Activated naive CD4-positive, alpha-beta T cell treated with anti-CD3 and anti-CD28 coated beads for 36 hours (primary cell): Measurements from ENCODE around the gene ANTXRL. TPM values are rescaled to one million over a fixed set of nuclear protein-coding genes. Genes with fewer than 3 reads are reported as not detected.
"Not testable (repeated sequence)": the region's sequence is repeated elsewhere in the genome, so short reads cannot be mapped to it uniquely, and the experiment has no call there.

ENCODE experiments used
- CTCF ChIA-PET: fragments of 350-600 bp; sonication (Branson Sonifier 250); formaldehyde crosslinking; loops from one replicate; lab custom pipeline; 2021; ENCODE audit warnings: antibody characterized with exemption; lab: Charles Lee
- DNase-seq: peaks from one replicate; pipeline ENCODE4 v3.0.0-alpha.2; 2020
- H3K27ac Mint-ChIP-seq: one replicate; pipeline ENCODE4 v1.8.0; 2021; ENCODE audit warnings: mild to moderate bottlenecking, mixed read lengths
- H3K27me3 Mint-ChIP-seq: one replicate; pipeline ENCODE4 v1.8.0; 2021; ENCODE audit warnings: low read depth, mixed read lengths
- H3K36me3 Mint-ChIP-seq: one replicate; pipeline ENCODE4 v1.8.0; 2021; ENCODE audit warnings: low read depth, mixed read lengths
- H3K4me1 Mint-ChIP-seq: one replicate; pipeline ENCODE4 v1.8.0; 2021; ENCODE audit warnings: low read depth, mixed read lengths
- H3K4me3 Mint-ChIP-seq: one replicate; pipeline ENCODE4 v1.8.0; 2021; ENCODE audit warnings: mild to moderate bottlenecking, moderate library complexity, mixed read lengths
- H3K9me3 Mint-ChIP-seq: one replicate; pipeline ENCODE4 v1.8.0; 2021; ENCODE audit warnings: mixed read lengths
- intact Hi-C: fragments of 100-400 bp; cut with micrococcal nuclease; formaldehyde crosslinking; loops from one replicate; pipeline ENCODE4 v1.15.1; 2023
- total RNA-seq, 2 experiments: library from RNA; stranded (reverse); gene quantifications; one replicate each; pipeline ENCODE4 v1.2.3, GENCODE V29; 2021

ANTXRL gene
- total RNA-seq, 2 experiments from 2014 or later: not detected

DNA sequence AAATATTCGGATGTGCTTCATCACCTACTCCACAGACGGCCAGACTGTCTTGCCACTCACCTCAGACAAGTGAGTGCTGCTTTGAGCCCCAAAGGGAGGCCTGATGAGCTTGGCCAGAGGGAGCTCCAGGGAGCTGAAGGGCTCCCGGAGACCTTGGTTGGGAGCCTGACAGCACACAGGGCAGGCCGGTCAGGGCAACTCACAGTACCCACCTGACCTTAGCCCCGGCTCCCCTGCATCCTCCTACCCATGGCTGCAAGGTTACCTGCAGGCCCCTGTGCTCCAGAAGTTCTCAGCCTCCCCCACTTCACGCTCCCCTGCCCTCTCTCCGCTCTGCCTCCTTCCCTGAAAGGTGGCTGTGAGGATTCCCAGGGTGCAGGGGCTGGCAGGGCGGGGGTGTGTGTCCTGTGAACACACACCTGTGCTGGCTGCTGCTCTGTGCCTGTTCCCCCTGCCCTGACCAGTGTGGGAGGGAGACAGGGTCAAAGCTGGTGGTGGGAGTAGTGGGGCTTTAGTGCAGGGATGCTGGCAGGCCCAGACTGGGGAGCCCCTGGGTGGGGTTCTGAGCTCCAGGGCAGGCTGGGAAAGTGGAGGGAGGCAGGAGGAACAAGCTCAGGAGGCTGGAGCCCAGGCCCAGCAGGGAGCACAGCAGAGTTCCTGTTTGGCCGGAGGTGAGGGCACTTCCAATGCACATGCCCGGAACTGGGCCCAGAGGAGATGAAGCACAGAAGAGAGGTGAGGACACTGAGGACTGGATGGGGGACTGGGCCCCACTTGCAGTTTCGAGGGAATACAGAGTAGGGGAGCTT lies 7.2 kb downstream of the ANTXRL start:
- intact Hi-C loops: no loop called here
- Mint-ChIP-seq H3K27ac (no peak overlapping the region), H3K4me1 (peaks cover 14% of the 10 kb centered on the region), H3K9me3 (no peaks in the 10 kb centered on the region), H3K4me3 (no peak overlapping the region), H3K27me3 (no peaks in the 10 kb centered on the region), H3K36me3 (no peaks in the 10 kb centered on the region)
- DNase-seq: no peak
- CTCF ChIA-PET: no interaction called here

DNA sequence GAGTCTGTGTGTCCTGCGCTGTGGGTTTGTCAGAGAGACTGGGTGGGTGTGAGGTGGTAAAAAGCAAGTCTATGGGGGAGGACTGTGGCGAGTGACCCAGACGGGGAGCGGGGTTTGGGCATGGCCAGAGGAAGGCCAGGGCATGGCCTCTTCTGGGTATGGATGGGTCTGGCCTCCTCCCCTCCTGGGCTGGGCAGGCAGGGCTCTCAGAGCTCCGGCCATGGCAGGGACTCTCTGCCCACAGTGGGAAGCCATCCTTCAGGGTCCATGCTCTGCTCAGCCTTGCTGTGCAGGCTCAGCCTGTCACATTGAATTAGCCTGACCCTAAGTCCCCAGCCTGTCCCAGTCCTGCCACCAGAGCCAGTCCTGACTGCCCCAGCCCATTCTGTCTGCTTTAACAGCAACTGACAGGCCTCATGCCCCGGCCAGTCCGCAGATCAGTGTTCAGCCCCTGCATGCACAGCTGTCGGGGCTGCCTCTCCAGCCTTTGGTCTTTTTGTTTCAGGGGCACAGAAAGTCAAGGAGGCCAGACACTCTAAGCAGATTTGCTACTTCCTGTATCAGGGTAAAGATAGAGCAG lies 7.9 kb downstream of the ANTXRL start:
- no peak for DNase-seq
- H3K27ac Mint-ChIP-seq: no peak overlapping the region

DNA sequence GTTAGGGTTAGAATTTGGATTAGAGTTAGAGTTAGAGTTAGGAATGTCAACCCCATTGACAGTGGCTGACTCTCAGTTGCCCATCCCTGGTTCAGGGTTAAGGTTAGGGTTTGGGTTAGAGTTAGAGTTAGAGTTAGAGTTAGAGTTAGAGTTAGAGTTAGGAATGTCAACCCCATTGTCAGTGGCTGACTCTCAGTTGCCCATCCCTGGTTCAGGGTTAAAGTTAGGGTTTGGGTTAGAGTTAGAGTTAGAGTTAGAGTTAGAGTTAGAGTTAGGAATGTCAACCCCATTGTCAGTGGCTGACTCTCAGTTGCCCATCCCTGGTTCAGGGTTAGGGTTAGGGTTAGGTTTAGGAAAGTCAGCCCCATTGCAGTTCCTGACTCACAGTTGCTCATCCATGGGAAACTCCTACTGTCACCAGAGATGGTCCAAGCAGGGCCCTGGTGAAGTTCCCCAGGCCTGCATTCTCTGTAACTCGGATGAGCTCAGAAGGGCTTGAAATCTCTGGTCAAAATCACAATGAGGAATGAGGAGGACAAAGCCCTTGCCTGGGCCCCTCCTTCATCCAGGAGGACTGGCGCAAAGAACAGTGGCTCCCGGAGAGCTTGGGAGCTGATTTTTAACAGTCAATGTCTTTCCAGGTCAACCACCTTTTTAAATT lies 8.7 kb downstream of the ANTXRL start:
- intact Hi-C loops, H3K9me3 Mint-ChIP-seq, DNase-seq, H3K27ac Mint-ChIP-seq, H3K27me3 Mint-ChIP-seq, CTCF ChIA-PET, H3K4me3 Mint-ChIP-seq, H3K36me3 Mint-ChIP-seq: not testable (repeated sequence)
- H3K4me1 Mint-ChIP-seq: peaks cover 25% of the 10 kb centered on the region

More for the DNA sequence above, 7.9 kb downstream of the ANTXRL start:
- Mint-ChIP-seq H3K4me1 (peaks cover 21% of the 10 kb centered on the region), H3K36me3 (no peaks in the 10 kb centered on the region), H3K27me3 (no peaks in the 10 kb centered on the region), H3K4me3 (no peak overlapping the region), H3K9me3 (no peaks in the 10 kb centered on the region)
- CTCF ChIA-PET: no interaction called here
- intact Hi-C loops: no loop called here

DNA sequence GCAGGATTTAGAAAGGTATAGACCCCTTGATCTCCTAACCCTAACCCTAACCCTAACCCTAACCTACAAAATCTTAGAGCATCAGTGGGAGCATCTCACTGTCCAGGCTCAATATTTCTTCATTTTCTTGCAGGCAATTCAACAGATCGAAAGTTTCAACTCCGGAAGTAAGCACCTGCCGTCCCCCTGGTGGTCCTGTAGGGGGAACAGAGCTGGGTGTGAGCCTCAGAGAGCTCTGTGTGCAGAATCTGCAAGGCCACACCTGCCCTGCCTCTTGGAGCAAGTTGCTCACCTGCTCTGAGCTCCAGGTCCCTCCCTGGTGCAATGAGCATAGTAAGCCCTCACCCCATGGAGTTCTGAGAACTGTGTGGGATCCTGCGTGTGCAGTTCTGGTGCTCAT lies 9.3 kb downstream of the ANTXRL start:
- CTCF ChIA-PET, H3K27me3 Mint-ChIP-seq, H3K9me3 Mint-ChIP-seq, H3K4me3 Mint-ChIP-seq, DNase-seq, H3K27ac Mint-ChIP-seq, H3K36me3 Mint-ChIP-seq, intact Hi-C loops: not testable (repeated sequence)
- peaks cover 28% of the 10 kb centered on the region for H3K4me1 Mint-ChIP-seq

DNA sequence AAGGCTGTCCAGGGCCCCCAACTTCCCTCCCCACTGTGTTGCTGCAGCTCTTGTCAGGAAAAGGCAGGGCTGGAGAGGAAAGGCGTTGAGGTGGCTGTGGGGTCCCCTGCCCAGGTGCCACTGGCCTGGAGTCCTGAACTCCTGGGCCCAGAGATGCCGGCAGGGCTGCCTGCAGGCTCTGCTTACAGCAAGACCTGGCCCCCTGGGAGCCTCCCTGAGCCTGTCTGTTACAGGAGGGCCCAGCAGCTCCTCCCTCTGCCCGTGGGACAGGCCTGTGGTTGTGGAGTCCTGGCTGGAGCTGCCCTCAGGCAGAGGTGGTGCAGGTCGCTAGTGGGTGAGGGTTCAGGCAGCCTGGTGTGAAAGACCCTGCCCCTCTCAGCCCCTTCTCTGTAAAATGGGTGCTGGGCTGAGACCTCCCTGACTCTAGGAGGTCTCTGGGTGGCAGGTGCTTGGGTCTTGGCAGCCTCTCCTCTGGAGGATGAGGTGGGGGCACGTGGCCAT lies 9.9 kb downstream of the ANTXRL start:
- no peaks in the 10 kb centered on the region for H3K27me3 Mint-ChIP-seq
- H3K4me3 Mint-ChIP-seq: no peak overlapping the region
- H3K9me3 Mint-ChIP-seq: no peaks in the 10 kb centered on the region
- no peaks in the 10 kb centered on the region for H3K36me3 Mint-ChIP-seq
- peaks cover 28% of the 10 kb centered on the region for H3K4me1 Mint-ChIP-seq
- intact Hi-C loops: no loop called here
- DNase-seq: no peak
- CTCF ChIA-PET: no interaction called here
- H3K27ac Mint-ChIP-seq: no peak overlapping the region

DNA sequence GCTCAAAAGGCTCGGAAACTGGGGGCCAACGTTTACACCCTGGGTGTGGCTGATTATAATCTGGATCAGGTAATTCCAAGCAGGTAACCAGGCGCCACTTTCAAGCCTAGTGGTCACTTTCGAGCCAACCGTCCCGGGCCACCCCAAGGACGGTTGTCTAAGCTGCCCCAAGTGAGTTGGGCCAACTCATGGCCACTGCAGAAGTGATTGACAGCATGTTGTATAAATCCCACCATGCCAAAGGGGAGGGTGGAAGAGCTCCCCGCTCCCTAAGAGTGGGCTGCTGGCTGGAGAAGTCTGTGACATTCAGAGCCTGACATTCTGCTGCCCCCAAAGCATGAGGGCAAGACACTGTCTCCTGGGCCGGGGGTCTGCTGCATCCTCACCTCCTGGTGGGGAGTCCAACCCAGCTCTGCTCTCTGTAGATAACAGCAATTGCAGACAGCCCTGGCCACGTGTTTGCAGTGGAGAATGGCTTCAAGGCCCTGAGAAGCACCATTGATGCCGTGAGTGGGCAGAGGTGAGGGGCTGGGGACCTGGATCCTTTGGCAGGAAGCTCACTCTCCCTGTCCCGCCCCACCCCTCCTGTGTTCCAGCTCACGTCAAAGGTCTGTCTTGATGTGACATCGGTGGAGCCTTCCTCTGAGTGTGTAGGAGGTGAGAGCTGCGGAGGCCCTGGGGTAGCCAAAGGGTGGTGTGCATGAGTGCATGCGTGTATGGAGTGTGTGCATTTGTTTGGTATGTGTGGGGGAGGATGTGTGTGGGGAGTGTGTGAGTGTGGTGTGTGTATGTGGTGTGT lies 10.8 kb downstream of the ANTXRL start:
- H3K27ac Mint-ChIP-seq: peak overlapping the region; percentile 26
- H3K9me3 Mint-ChIP-seq: no peaks in the 10 kb centered on the region
- DNase-seq: peak; percentile 58
- H3K36me3 Mint-ChIP-seq: no peaks in the 10 kb centered on the region
- H3K4me1 Mint-ChIP-seq: peaks cover 28% of the 10 kb centered on the region
- no peaks in the 10 kb centered on the region for H3K27me3 Mint-ChIP-seq
- intact Hi-C loops: no loop called here
- CTCF ChIA-PET: interaction anchor here (1.0 kb wide), 1 partner anchor 68 kb away, joined by 3 read pairs; no protein-coding TSS in a partner anchor
- H3K4me3 Mint-ChIP-seq: peak overlapping the region; percentile 48

DNA sequence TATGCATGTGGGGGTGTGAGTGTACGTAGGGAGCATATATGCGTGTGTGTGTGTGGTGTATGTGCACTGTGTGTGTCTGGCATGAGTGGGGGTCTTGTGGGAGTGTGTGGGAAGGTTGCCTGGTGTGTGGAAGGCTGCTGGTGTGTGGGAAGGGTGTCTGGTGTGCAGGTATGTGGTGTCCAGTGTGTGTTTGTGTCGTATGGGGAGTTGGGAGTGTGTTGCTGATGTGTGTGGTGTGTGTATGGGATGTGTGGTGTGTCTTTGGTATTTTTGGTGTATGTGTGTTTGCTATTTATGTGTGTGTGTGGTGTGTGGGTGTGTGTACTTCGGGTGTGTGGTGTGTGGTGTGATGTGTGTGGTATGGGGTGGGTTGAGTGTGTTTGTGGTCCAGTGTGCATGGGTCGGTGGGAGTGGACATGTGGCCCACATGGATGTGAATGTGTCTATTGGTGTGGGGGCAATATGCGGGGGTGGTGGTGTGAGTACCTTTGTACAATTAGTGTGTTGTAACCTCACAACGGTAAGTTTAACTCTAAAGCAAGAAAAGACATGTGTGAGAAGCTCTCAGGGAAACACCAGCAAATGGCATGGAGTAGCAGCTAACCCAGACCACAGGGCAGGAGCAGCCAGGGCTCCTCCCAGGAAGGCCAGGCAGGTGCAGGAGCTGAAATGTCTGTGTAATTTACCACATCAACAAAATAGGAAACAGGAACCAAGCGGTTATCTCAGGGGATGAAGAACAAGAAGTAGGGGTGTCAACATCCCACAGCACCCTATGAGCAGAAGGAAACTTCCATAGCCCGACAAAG lies 11.9 kb downstream of the ANTXRL start:
- H3K27ac Mint-ChIP-seq: no peak overlapping the region
- intact Hi-C loops: no loop called here
- no peak overlapping the region for H3K4me3 Mint-ChIP-seq
- H3K9me3 Mint-ChIP-seq: no peaks in the 10 kb centered on the region
- CTCF ChIA-PET: interaction anchor here (1.9 kb wide), 1 partner anchor 71 kb away, joined by 6 read pairs; no protein-coding TSS in a partner anchor
- H3K27me3 Mint-ChIP-seq: no peaks in the 10 kb centered on the region
- no peak for DNase-seq
- peaks cover 28% of the 10 kb centered on the region for H3K4me1 Mint-ChIP-seq
- no peaks in the 10 kb centered on the region for H3K36me3 Mint-ChIP-seq

DNA sequence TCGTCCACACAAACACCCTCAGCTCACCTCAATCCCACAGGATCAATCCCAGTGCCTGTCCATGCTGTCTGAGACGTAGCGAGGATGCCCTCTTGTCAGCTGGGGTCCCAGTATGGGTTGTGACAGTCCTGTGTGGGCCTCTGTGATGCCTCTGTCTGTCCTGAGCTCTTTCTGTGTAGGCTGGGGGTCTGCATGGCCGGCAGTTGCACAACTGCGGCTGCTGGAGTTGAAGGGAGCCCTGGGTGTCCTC lies 12.4 kb downstream of the ANTXRL start:
- Mint-ChIP-seq H3K4me1 (peaks cover 28% of the 10 kb centered on the region), H3K36me3 (no peaks in the 10 kb centered on the region), H3K27me3 (no peaks in the 10 kb centered on the region), H3K4me3 (no peak overlapping the region), H3K27ac (no peak overlapping the region), H3K9me3 (no peaks in the 10 kb centered on the region)
- CTCF ChIA-PET: interaction anchor here (0.7 to 1.9 kb wide), 2 partner anchors 72 to 77 kb away, joined by 3 to 6 read pairs; no protein-coding TSS in a partner anchor
- intact Hi-C loops: no loop called here
- DNase-seq: no peak

DNA sequence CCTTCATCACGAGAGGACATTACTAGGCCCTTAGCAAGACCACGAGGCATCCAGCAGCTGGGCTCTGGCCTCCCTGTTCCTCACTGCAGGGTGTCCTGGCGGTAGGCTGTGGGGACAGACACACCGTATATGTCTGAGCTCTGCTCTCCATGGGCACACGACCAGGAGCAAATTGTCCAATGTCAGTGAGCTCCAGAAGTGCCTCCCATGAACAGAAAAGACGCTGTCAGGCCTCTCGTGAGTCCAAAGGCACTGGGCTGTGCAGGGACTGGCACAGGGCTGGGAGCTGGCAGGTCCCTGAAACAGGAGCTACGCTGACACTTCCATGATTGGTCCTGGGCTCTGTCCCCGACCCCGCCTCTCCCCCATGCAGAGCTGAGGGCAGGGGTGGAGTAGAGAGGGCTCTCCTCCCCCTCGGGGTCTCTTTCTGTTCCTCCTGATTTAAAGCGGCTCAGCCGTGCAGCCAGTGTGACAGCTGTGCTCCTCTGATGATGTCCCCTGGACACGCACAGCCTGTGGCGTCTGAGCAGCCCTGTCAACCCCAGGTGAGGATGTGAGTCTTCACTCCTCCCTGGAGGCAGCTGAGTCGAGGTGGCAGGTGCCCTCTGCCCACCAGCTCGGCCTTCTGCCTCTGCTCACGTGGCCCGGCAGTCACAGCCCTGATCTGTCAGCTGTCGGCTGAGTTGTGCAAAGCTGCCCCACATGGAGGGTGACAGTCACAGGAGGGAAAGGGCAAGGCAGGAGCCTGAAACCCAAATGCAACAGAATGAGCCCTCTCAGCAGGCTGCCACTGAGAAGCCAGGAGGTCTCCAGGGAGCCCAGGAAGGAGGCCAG lies 13.0 kb downstream of the ANTXRL start:
- Mint-ChIP-seq H3K4me1 (peaks cover 28% of the 10 kb centered on the region), H3K27ac (no peak overlapping the region), H3K36me3 (no peaks in the 10 kb centered on the region), H3K4me3 (no peak overlapping the region), H3K9me3 (no peaks in the 10 kb centered on the region), H3K27me3 (no peaks in the 10 kb centered on the region)
- CTCF ChIA-PET: interaction anchor here (0.7 to 1.9 kb wide), 2 partner anchors 72 to 77 kb away, joined by 3 to 6 read pairs; no protein-coding TSS in a partner anchor
- no peak for DNase-seq
- intact Hi-C loops: no loop called here

DNA sequence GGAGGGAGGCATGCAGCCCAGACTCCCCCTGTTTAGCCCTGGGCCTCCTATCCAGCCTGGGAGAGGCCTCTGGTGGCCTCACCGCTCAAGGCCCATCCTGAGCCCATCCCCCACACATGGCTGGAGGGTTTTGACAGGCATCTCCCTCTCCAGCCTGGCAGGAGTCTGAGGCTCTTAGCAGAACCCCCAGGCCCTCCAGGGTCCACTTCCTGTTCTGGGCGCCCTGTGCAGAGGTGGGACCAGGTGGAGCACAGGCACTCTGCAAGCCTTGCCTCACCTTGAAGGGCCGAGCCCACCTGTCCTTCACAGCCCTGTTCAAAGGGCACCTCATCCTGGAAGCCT lies 13.5 kb downstream of the ANTXRL start:
- peaks cover 28% of the 10 kb centered on the region for H3K4me1 Mint-ChIP-seq
- CTCF ChIA-PET, H3K36me3 Mint-ChIP-seq, DNase-seq, H3K4me3 Mint-ChIP-seq, intact Hi-C loops, H3K27ac Mint-ChIP-seq, H3K9me3 Mint-ChIP-seq, H3K27me3 Mint-ChIP-seq: not testable (repeated sequence)

DNA sequence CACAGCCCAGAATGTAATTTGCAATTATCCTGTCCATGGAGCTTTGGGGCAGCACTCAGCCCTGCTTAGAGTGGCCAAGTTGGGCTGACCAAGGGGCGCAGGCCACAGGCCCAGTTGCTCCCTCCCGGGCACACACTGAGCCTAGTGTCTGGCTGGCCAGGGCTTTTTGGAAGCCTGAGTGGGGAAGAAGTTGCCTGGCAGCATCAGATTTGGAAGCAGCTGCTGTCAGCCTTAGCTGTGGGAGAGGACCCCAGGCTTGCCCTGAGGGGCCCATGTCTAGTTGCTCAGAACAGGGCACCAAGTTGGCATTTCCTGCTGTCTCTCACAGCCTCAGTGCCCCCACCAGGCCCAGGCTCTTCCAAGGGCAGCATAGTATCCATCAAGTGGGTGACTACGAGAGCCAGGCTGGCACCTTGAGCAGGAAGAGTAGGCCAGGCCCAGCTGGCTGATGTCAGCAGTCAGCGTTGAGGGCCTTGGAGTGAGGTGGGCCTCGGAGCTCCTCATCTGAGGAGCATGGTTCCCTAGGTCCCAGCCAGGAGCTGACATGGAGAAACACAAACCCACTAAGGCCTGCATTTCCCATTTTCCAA lies 14.4 kb downstream of the ANTXRL start:
- Mint-ChIP-seq H3K9me3 (no peaks in the 10 kb centered on the region), H3K27me3 (no peaks in the 10 kb centered on the region), H3K4me3 (no peak overlapping the region), H3K36me3 (no peaks in the 10 kb centered on the region), H3K27ac (no peak overlapping the region), H3K4me1 (peaks cover 28% of the 10 kb centered on the region)
- CTCF ChIA-PET: no interaction called here
- intact Hi-C loops: no loop called here
- no peak for DNase-seq
